Body of pancreas (tissue), 4 donors: ENCODE results near the gene ZNF692.
"Not testable (repeated sequence)": the region's sequence is repeated elsewhere in the genome, so short reads cannot be mapped to it uniquely, and the experiment has no call there.

Experiments
- POLR2A ChIP-seq, 3 donors: fragments of 450-650 bp; IDR thresholded peaks; one replicate each; pipeline ENCODE4 v1.6.1; 2016; ENCODE audit warnings: antibody characterized with exemption in 3 of 3, mild to moderate bottlenecking in 2 of 3
- TF ChIP-seq, protein P1 (sequence below), 7 experiments: fragments of 450-650 bp in 4 of 7; fragments of 200-600 bp in 3 of 7; sonication (generic) in 3 of 7; IDR thresholded peaks; one replicate each; pipeline ENCODE4 v1.5.1; 2016 to 2019; ENCODE audit warnings: antibody characterized with exemption in 7 of 7

DNA sequence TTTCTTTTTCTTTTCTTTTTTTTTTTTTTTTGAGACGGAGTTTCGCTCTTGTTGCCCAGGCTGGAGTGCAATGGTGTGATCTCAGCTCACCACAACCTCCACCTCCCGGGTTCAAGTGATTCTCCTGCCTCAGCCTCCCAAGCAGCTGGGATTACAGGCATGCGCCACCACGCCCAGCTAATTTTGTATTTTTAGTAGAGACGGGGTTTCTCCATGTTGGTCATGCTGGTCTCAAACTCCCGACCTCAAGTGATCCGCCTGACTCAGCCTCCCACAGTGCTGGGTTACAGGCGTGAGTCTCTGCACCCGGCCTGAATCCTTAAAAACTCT lies 31.0 kb upstream of the ZNF692 start:
- TF ChIP-seq, protein P1, sequence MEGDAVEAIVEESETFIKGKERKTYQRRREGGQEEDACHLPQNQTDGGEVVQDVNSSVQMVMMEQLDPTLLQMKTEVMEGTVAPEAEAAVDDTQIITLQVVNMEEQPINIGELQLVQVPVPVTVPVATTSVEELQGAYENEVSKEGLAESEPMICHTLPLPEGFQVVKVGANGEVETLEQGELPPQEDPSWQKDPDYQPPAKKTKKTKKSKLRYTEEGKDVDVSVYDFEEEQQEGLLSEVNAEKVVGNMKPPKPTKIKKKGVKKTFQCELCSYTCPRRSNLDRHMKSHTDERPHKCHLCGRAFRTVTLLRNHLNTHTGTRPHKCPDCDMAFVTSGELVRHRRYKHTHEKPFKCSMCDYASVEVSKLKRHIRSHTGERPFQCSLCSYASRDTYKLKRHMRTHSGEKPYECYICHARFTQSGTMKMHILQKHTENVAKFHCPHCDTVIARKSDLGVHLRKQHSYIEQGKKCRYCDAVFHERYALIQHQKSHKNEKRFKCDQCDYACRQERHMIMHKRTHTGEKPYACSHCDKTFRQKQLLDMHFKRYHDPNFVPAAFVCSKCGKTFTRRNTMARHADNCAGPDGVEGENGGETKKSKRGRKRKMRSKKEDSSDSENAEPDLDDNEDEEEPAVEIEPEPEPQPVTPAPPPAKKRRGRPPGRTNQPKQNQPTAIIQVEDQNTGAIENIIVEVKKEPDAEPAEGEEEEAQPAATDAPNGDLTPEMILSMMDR (IDR thresholded peaks at IDR 0.05): not testable (repeated sequence)
- not testable (repeated sequence) for TF ChIP-seq POLR2A (IDR thresholded peaks at IDR 0.05)
